GM21576 (cell line): ENCODE data around the gene TNS3.
"Not testable (repeated sequence)": the region's sequence is repeated elsewhere in the genome, so short reads cannot be mapped to it uniquely, and the experiment has no call there.

Source experiments
- ATAC-seq: cut with Tn5 transposase; IDR thresholded peaks from one replicate; pipeline ENCODE4 v1.9.1; 2021; ENCODE audit warnings: mild to moderate bottlenecking, moderate library complexity; ENCODE audit not compliant: unreplicated experiment

The TNS3 gene

DNA sequence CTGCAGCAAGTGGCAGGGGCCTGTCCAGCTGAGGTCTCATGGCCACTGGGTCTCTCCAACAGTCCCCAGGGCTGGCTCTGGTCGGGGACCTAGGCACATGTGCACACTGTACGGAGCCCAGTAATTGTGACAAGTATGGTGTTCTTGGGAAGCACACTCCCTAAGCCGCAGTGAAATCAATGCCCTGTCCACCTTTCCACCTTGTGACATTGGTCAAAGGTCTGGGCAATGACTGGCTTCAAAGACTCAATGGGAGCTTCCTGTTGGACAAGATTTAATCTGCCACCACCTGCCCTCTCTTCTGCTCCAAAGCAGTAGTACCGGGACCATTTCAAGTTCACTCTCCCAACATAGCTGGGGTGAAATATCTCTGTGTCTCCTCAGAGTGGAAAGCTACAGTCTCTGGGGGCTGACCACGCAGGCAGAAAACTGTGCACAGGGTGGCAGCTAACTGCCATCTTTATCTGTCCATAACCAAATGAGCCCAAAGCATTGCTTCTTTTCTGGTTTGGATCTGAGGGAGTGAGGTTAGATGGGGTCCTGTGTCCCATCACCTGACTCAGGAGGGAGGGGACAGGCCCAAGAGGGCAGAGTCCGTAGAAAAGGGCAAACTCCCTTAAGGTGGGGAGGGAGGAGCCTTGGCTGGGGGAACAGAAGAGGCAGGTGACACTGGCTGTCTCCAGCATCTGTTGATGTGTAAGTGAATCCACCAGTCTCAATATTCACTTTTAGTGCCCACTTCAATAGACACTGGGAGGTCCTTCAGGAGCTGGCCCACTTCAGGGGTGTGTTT, 307.7 kb downstream of the TNS3 start:
- ATAC-seq: no peak

DNA sequence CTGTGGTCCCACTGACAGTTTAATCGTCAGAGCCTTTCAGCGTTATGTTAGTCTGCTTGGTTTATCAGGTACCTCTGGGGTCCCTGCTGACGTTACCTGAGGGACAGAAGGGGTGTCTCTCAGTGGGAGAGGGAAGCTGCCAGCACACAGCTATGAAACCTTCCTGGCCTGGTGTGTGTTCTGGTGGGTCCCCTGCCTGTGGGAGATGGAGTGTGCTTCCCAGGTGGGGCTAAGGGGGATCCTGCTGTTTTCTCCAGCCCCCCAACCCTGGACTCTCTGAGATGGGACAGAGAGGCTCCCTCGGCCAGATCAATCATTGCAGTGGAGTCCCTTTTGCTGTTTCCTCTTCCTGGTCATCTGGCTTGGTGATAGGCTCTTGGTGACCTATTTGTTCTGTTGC, 308.8 kb downstream of the TNS3 start:
- ATAC-seq: no peak

DNA sequence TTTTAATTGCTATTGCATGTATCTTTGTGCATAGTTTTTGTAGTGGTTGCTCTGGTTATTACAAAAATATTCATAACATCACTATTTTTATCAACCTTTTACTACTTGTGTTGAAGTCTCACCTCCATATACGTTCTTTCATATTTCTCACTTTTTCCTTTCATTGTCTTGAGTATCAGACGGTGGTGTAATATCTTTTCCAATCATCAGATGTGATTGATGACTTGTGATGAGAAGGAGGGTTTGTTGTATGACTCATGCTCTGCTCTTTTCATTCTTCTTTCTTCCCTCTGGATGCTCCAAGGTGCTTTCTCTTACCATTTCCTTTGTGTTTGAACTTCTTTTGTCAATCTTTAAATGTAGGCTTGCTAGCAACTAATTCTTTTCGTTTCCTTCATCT, 310.2 kb downstream of the TNS3 start:
- no peak for ATAC-seq

DNA sequence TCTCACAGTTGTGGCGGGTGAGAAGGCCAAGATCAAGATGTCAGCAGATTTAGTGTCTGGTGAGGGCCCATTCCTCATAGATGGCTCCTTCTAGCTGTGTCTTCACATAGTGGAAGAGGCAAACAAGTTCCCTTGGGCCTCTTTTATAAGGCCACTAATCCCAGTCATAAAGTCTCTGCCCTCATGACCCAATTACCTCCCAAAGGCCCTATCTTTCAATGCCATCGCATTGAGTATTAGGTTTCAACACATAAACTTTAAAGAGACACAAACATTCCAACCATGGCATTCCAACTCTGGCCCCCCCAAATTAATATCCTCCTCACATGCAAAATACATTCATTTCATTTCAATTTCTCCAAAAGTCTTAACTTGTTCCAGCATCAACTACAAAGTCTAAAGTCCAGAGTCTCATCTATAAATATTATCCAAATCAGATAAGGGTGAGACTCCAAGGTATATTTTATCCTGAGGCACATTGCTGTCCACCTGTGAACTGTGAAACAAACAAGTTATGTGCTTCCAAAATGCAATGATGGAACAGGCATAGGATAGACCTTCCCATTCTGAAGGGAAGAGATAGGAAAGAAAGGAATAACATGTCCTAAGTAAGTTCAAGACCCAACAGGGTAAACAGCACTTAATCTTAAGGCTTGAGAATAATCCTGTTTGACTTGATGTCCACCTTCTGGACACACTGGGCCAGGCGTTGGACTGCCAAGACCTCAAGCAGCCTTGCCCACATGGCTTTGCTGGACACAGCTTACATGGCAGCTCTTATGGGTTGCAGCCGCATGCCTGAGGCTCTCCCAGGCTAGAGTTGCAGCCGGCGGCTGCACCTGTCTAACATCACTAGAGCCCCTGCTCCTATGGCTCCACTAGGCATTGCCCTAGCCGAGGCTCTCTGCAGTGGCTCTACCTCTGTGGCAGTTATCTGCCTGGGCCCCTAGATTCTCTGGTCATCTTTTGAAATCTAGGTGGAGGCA, 312.8 kb downstream of the TNS3 start:
- no peak for ATAC-seq

DNA sequence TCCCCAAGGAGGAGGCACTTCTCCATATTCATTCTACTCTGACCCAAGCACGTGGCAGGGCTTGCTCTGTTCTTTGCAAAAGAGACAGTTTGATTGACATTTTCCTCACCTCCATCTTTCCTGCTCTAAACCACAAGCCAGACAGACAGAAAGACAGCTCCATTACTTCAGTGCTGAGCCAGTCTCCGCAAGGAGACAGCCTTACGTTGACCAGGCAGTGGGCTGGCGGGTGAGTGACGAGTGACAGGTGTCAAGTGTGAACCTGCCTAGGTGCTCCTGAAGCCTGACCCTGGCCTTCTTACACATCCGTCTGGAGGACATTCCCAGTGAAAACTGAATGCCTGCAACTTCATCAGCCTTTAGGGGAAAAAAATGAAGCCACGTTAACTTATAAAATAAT, 314.6 kb downstream of the TNS3 start:
- ATAC-seq: no peak

DNA sequence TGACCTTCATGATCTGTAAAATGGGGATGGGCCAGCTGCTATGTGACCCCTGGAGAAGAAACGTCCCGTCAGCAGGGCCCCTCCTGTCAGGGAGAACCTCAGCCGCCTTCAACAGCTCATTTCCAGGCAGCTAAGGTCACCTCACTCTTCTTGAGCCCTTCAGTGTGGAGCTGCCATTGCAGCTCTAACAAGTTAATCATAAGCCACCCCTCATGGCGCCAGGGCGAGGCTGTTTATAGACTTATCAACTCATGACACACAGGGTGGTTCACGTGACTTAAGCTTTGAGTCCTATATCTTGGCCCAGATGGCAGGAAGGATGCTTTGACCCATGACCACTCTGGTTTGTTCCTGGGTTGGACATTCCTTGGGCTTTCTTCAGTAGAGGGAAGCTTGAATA, 315.1 kb downstream of the TNS3 start:
- no peak for ATAC-seq

DNA sequence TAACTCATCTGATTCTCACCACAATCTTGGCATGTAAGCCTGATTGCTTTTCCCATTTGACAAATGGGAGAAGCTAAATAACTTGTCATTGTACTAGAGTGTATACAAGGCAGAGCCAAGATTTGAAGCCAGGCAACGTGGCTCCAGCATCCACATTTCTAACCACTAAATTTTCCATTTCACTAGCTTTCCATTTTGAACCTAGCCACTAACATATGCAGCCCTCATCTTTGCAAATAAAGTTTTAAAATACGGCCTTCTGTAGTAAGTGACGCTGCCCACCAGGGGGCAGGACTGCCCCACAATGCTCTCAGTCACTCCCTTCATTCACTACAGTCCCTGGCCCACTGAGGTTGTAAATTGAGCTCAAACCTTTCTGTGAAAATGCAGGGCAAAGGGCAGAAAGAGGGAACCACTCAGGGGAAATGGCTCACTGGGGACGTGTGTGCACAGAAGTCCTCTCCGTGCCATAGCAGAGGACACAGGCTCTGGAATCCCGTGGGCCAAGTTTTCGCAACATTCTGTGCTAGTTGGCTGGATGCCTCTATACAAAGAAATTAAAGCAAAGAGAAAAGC, 315.7 kb downstream of the TNS3 start:
- ATAC-seq: peak; percentile 84

DNA sequence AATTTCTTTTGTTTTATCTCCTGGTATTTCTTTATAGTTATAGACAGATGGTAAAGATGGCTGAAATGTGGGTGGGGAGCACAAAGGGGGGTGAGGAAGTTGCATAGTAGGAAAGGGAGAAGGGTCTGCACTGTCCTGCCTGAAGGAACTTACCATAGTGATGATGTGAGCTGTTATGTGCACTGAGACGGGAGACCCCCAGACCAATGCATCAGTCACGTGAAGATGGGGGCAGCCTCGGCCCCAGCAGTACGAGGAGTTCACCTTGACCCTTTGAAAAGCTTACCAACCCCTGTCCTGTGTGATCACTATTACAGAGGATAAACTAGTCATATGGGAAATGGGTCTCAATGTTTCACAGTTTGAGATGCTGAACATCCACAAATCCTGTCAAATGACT, 316.3 kb downstream of the TNS3 start:
- ATAC-seq: no peak

DNA sequence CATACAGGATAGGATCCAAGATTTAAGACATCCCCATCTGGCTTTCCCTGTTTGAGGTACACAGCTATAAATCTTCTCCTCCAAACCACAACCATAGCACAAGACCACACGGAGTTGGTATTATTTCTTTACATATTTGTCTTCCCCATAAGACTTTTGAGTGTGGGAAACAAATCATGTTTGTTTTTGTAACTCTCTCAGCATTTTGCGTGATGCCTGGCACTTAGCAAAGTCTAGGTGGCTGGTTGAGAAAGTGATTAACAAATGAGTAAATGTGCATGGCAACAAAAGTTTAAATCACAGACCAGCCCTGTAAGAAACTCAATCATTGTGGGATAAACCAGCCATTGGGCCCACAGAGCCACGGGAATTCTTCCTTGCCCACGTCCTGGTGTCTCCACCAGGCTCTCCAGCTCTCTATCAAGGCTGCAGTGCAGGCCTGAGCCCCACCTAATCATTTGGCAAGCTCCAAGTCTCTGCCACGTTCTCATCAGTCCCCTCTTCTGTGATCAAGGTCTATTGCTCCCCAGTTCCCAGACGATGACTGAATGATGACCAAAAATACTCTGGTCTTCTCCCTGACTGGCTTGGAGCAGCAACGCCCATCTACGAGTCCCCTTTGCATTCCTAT, 317.8 kb downstream of the TNS3 start:
- no peak for ATAC-seq

DNA sequence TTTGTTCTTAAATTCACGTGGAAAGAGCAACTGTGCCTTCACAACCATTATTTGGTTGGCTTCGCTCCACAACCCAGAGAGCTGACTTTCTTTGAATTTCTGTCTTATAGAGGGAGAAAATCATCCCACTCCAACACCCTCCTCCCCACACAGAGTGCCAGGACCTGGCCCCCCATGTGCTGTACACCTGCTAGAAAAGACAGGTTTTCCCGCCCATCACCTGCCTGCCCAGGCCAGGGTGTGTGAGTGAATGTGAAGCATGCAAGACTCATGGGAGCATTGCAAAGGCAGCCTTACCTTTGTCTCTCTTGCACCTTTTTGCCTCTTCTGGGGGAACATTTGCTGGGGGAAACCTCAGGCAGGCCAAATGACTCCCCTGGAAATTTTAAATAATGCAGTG, 319.0 kb downstream of the TNS3 start:
- no peak for ATAC-seq

DNA sequence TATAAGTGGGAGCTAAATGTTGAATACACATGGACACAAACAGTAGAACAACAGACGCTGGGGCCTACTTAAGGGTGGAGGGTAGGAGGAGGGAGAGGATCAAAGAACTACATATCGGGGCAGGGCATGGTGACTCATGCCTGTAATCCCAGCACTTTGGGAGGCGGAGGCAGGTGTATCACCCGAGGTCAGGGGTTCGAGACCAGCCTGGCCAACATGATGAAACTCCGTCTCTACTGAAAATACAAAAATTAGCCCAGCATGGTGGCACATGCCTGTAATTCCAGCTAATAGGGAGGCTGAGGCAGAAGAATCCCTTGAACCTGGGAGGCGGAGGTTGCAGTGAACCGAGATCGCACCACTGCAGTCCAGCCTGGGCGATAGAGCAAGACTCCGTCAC, 319.8 kb downstream of the TNS3 start:
- ATAC-seq: not testable (repeated sequence)

DNA sequence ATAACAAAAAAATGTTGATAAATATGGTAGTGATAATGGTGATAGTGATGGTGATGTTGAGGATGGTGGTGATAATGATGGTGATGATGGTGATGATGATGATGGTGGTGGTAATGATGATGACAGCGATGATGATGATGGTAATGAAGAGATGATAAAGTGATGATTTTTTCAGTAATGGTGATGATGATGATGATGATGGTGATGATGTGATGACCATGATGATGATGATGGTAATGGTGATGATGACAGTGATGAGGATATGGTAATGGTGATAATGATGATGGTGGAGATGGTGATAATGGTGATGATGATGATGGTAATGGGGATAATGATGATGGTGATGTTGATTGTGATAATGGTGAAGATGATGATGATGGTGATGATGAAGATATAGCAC, 321.6 kb downstream of the TNS3 start:
- ATAC-seq: no peak

DNA sequence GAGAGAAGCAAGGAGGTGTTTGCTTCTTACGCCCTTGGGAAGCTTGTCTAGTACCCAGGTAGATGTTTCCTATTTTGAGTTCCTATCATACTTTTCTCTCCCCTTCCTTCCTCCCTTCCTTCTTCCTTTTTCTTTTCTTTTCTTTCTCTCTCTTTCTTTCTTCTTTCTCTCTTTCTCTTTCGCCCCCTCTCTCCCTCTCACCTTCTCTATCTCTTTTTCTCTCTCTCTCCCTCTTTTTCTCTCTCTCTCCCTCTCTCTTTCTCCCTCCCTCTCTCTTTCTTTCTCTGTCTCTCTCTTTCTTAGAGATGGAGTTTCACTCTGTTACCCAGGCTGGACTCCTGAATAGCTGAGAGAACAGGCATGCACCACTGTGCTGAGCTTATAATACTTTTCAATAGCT, 322.2 kb downstream of the TNS3 start:
- ATAC-seq: no peak

DNA sequence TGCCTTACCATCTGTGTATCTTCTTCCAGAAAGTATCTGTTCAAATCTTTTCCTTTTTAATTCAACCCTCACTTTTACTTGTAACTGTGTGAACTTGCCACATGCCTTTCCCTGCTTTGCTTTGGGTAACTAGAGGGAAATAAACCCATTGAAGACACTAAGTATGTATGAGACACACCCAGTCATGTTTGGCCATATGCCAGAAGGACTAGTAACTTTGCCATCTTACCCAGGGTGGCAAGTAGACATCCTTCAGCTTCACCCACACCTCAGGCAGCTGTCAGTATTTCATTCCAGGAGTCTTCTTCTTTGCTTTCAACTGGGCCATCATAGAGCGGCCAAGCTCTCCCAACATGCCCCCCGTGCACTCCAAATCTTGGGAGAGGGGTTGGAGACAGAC, 323.1 kb downstream of the TNS3 start:
- ATAC-seq: no peak

DNA sequence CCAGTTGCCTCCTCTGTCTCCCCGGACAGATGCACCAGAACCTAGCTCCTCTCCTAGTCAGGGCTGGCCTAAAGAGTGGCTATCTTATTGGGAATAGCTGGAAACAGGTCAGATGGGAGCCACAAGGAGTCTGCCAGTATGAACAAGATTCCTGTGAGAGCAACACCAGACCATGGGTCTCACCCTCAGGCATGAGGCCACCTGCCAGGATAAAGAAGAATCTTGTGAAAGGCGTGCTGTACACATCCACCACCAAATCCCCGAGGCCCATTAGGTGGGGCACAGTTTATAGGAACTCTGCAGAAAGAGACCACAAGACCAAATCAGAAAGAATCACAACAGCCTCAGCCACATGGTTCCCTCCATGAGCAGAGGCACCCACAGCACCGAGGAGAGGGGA, 325.9 kb downstream of the TNS3 start:
- ATAC-seq: no peak

DNA sequence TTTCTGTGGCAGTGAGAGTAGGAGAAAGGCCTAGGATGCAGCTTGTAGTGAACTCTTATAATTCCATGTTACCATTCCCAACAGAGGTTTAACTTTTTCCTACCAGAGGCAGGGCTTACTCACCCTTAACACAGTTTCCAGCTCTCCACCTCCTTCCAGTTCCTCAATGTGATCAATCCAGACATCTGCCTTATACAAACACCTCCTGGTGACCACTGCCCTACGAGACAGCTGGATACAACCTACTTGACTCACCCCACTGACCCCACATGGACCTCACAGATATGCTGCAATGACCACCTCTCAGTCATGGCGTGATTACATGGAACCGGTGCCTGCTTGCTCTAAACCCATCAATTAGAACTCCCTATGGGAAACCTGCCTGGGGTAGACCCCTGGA, 326.5 kb downstream of the TNS3 start:
- no peak for ATAC-seq

DNA sequence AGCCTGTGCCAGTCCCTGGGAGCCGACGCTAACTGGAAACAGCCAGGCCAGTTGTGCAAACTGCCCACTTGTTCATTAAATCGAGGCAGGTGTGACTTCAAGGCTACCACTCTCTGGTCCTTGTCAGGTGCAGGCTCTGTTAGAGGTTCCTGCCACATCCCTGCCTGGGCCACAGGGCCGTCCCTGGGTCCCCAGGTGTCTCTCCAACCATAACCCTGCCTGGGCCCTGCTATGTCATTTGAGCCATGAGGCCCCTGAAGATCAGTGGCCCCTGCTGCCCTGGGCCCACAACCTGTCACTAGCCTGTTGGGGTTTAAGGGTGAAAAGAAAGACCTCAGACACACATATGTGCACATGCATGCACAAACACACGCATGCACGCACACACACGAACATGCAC, 326.9 kb downstream of the TNS3 start:
- ATAC-seq: no peak

DNA sequence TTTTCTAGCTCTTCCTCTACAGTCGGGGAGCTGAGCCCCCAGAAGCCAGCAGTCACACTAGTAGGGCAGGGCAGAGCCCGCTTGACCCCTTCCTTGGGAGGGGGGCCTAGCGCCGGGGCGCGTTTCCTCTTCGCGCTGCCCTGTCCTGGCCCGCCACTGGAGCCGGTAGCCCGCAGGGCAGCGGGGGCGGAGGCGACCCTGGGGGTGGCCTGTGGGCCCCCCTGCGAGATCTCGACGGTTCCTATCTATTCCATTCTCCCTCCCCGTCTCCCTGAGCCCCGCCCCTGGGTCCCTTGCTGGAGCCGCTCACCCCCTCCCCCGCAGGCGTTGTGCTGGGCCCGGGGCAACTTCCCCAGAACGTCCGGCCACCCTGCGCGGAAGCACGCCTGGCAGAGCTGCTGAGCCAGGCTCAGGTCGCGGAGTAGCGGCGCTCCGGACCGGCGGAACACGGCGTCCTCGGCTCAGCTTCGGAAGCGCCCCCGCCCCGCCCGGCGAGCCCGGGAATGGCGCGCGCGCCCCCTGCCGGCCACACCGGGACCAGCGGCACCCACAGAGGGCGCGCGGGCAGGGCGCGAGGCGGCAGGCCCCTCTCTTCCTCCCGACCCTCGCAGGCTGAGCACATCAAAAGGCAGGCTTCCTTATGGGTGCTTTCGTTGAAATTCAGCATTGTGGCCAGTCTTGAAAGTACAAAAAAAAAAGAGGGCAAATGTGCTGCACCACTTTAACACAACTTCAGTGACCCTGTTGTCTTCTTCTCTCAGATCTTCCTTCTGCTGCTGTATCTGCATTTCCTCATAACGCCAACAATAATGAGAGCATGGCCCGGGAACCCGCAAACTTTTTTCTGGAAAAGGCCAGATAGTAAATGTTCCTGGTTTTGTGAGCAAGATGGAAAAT, 327.6 kb downstream of the TNS3 start:
- ATAC-seq: peak; percentile 75

DNA sequence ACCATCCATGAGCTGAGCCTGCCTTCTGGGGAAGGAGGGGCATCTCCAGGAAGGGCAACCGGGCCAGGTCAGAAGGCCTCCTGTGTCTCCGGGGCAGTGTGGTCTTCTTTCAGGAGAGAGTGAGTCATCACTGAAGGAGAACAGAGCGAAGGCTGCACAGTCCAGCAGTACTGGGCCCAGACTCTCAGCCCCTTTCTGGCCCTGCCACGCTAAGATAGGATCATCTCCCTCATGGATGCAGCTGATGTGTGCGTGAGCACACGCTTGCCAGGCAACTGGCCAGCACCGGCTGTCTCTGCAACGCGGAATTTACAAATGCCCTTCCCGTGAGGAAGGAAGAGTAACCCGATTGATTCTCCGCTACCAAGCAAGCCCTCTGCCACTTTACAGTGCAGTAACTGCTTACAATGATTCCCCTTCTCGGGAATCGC, 328.2 kb downstream of the TNS3 start:
- ATAC-seq: peak; percentile 37

DNA sequence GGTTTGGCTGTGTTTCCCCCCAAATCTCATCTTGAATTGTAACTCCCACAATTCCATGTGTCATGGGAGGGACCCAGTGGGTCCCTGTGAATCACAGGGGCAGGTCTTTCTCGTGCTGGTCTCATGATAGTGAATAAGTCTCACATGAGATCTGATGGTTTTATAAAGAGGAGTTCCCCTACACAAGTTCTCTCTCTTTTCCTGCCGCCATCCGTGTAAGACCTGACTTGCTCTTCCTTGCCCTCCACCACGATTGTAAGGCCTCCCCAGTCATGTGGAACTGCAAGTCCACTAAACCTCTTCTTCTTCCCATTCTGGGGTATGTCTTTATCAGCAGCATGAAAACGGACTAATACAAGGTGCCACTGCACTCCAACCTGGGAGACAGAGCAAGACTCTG, 329.2 kb downstream of the TNS3 start:
- no peak for ATAC-seq
